Natural killer cell (primary cell): Measurements from ENCODE around the gene NR2F2. TPM values are rescaled to one million over a fixed set of nuclear protein-coding genes. Genes with fewer than 3 reads are reported as not detected.
A peak's percentile ranks its signal among the peaks of the same experiment; 100 is the strongest.

Experiments used
- ATAC-seq, 3 donors: fragments of 150-1000 bp in 2 of 3; fragments of 200-7000 bp in 1 of 3; cut with Tn5 transposase; 1 replicate in 1 of 3; 2 replicates in 2 of 3; pipeline ENCODE4 v1.10.0; 2021; ENCODE audit warnings: mild to moderate bottlenecking in 2 of 3, moderate library complexity in 2 of 3
- DNase-seq, 2 donors: peaks; one replicate each; pipeline versions ENCODE4 v3.0.0 to v3.0.0-alpha.2; 2013 to 2021; ENCODE audit warnings: mixed read lengths in 1 of 2
- H3K27ac ChIP-seq: one replicate; pipeline ENCODE4 v1.5.1; 2013; ENCODE audit warnings: mild to moderate bottlenecking, low read length
- H3K27me3 ChIP-seq: one replicate; pipeline ENCODE4 v1.6.1; 2013; ENCODE audit warnings: low read length; ENCODE audit not compliant: control insufficient read depth, insufficient read depth
- H3K36me3 ChIP-seq: one replicate; pipeline ENCODE4 v1.6.1; 2013; ENCODE audit warnings: low read length; ENCODE audit not compliant: control insufficient read depth, insufficient read depth
- H3K4me1 ChIP-seq: one replicate; pipeline ENCODE4 v1.6.1; 2013; ENCODE audit warnings: low read length; ENCODE audit not compliant: control insufficient read depth, insufficient read depth
- H3K4me3 ChIP-seq: one replicate; pipeline ENCODE4 v1.5.1; 2013; ENCODE audit warnings: low read length
- H3K9me3 ChIP-seq: one replicate; pipeline ENCODE4 v1.6.1; 2013; ENCODE audit warnings: low read length; ENCODE audit not compliant: control insufficient read depth, insufficient read depth
- H3K27ac Mint-ChIP-seq, 2 donors: one replicate each; pipeline ENCODE4 v1.8.0; 2022; ENCODE audit warnings: mild to moderate bottlenecking in 2 of 2, mixed read lengths in 2 of 2, moderate library complexity in 1 of 2
- H3K27me3 Mint-ChIP-seq, 2 donors: one replicate each; pipeline ENCODE4 v1.8.0; 2022; ENCODE audit warnings: low read depth in 2 of 2, mixed read lengths in 2 of 2
- H3K36me3 Mint-ChIP-seq: one replicate; pipeline ENCODE4 v1.8.0; 2022; ENCODE audit warnings: mixed read lengths
- H3K4me1 Mint-ChIP-seq, 2 donors: one replicate each; pipeline ENCODE4 v1.8.0; 2022; ENCODE audit warnings: mixed read lengths in 2 of 2
- H3K4me3 Mint-ChIP-seq: one replicate; pipeline ENCODE4 v1.8.0; 2022; ENCODE audit warnings: mild to moderate bottlenecking, moderate library complexity, mixed read lengths
- H3K9me3 Mint-ChIP-seq, 2 donors: one replicate each; pipeline ENCODE4 v1.8.0; 2022; ENCODE audit warnings: mixed read lengths in 2 of 2
- CTCF ChIP-seq: fragments of 200-600 bp; IDR thresholded peaks from one replicate; pipeline ENCODE4 v1.8.0; 2022; ENCODE audit warnings: antibody characterized with exemption
- WGBS: methylation state at CpG from one replicate; pipeline ENCODE4 v1.1.7; 2013; ENCODE audit warnings: missing lambda C conversion rate; ENCODE audit not compliant: insufficient coverage; 5-methylcytosine and 5-hydroxymethylcytosine counted together
- intact Hi-C: fragments of 100-400 bp; cut with micrococcal nuclease; formaldehyde crosslinking; loops from one replicate; pipeline ENCODE4 v1.14.2; 2022
- total RNA-seq, 4 donors: library from RNA; stranded (reverse); fragments of 120-200 nt in 1 of 4; gene quantifications; one replicate each; pipeline versions ENCODE4 v1.2.3 to v1.2.4, GENCODE V29; 2013 to 2022

The NR2F2 gene
- total RNA-seq, 3 donors from 2014 or later (not counting 1 experiment from before 2014, with no cell fraction given), result not detected

DNA sequence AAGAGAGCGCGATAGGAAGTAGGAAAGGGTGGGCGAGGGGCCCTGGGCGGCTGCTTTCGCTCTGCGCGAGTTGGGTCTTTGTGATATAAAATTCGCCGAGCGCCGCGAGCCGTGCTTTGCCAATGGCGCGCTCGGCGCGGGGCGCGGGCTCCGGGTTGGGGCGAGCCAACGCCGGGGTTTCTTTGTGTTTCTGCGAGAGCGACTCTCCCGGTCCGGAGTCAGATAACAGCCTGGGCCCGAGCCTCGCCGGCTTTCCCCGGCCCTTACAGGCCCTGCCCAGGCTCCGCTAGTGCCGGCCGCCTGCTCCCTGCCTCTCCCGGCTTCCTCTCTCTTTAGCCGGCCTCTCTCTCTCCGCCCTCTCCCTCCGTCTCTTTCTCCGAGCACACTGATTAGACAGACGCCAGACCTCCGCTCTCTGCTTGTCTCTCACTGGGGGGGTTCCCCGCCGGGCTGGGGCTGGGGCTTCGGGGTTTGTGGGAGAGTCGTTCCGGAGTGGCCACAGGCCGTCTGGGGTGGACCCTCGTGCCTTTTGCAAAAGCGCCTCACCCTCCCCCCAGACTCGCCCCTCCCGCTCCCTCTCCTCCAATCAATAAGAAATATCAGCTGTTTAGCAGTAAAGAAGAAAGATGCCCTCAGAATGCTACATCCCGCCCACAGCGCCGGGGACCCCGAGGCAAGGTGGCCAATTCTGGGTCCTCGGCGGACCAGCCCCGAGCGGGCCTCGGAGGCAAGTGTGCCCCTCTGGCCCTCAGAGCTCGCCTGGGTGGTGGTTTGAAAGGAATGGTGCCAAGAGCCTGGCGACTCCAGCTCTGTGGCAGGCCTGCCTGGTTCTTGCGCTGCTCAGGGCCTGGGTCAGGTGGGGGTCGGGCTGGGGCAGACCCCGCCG, 2.9 kb downstream of the NR2F2 start:
- Histone ChIP-seq H3K4me1 (peaks cover 29% of the 10 kb centered on the region), H3K36me3 (no peaks in the 10 kb centered on the region), H3K27me3 (peaks cover 67% of the 10 kb centered on the region), H3K4me3 (no peak overlapping the region), H3K9me3 (peaks cover 11% of the 10 kb centered on the region), H3K27ac (no peak overlapping the region)
- DNase-seq (no peak), ATAC-seq (no peak)
- peaks cover 65 to 70% of the 10 kb centered on the region in 2 donors for H3K27me3 Mint-ChIP-seq
- peaks cover 21 to 29% of the 10 kb centered on the region in 2 donors for H3K4me1 Mint-ChIP-seq
- peak overlapping the region; percentile 77 for H3K4me3 Mint-ChIP-seq
- 8% methylated on average over 59 of the region's 67 CpGs for WGBS
- no peak for TF ChIP-seq CTCF
- H3K9me3 Mint-ChIP-seq, result peaks cover 0 to 5% of the 10 kb centered on the region in 2 donors
- peaks cover 22% of the 10 kb centered on the region for H3K36me3 Mint-ChIP-seq
- peak overlapping the region in 1 of 2 donors; percentile 57 for H3K27ac Mint-ChIP-seq
- intact Hi-C loops, result no loop called here

DNA sequence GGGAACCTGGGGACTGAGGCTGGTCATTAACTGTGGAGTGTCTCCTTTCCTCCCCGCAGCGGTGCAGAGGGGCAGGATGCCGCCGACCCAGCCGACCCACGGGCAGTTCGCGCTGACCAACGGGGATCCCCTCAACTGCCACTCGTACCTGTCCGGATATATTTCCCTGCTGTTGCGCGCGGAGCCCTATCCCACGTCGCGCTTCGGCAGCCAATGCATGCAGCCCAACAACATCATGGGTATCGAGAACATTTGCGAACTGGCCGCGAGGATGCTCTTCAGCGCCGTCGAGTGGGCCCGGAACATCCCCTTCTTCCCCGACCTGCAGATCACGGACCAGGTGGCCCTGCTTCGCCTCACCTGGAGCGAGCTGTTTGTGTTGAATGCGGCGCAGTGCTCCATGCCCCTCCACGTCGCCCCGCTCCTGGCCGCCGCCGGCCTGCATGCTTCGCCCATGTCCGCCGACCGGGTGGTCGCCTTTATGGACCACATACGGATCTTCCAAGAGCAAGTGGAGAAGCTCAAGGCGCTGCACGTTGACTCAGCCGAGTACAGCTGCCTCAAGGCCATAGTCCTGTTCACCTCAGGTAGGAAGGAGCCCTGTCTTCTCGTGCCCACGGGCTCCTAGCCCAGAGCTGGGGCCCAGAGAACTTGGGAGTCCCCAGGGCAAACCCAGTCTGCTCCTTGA, 3.7 kb downstream of the NR2F2 start:
- DNase-seq (no peak), ATAC-seq (no peak)
- Mint-ChIP-seq H3K4me1 (peaks cover 21 to 29% of the 10 kb centered on the region in 2 donors), H3K27me3 (peaks cover 61 to 63% of the 10 kb centered on the region in 2 donors), H3K36me3 (peaks cover 14% of the 10 kb centered on the region), H3K27ac (no peak overlapping the region), H3K9me3 (peaks cover 0 to 5% of the 10 kb centered on the region in 2 donors), H3K4me3 (peak overlapping the region; percentile 77)
- Histone ChIP-seq H3K9me3 (peaks cover 11% of the 10 kb centered on the region), H3K4me1 (peaks cover 29% of the 10 kb centered on the region), H3K36me3 (no peaks in the 10 kb centered on the region), H3K4me3 (no peak overlapping the region), H3K27me3 (peaks cover 65% of the 10 kb centered on the region), H3K27ac (no peak overlapping the region)
- 24% methylated on average over 49 of the region's 49 CpGs for WGBS
- intact Hi-C loops, result no loop called here
- TF ChIP-seq CTCF, result no peak

GRCh38 chr15:96334705-96335410, 4.4 kb downstream of the NR2F2 start:
- peaks cover 15 to 23% of the 10 kb centered on the region in 2 donors for H3K4me1 Mint-ChIP-seq
- H3K36me3 Mint-ChIP-seq, result peaks cover 8% of the 10 kb centered on the region
- Histone ChIP-seq H3K27me3 (peaks cover 65% of the 10 kb centered on the region), H3K4me1 (peaks cover 28% of the 10 kb centered on the region), H3K9me3 (peaks cover 10% of the 10 kb centered on the region), H3K4me3 (no peak overlapping the region), H3K27ac (no peak overlapping the region), H3K36me3 (no peaks in the 10 kb centered on the region)
- peaks cover 0 to 5% of the 10 kb centered on the region in 2 donors for H3K9me3 Mint-ChIP-seq
- intact Hi-C loops, result no loop called here
- peak overlapping the region; percentile 58 for H3K4me3 Mint-ChIP-seq
- 44% methylated on average over 5 of the region's 5 CpGs for WGBS
- peaks cover 58 to 61% of the 10 kb centered on the region in 2 donors for H3K27me3 Mint-ChIP-seq
- TF ChIP-seq CTCF, result no peak
- no peak for ATAC-seq
- no peak for DNase-seq
- H3K27ac Mint-ChIP-seq, result no peak overlapping the region
